ENCODE measurements around the gene SERHL2.
"Not testable (repeated sequence)": the region's sequence is repeated elsewhere in the genome, so short reads cannot be mapped to it uniquely, and the experiment has no call there.

- TF ChIP-seq, protein P1, sequence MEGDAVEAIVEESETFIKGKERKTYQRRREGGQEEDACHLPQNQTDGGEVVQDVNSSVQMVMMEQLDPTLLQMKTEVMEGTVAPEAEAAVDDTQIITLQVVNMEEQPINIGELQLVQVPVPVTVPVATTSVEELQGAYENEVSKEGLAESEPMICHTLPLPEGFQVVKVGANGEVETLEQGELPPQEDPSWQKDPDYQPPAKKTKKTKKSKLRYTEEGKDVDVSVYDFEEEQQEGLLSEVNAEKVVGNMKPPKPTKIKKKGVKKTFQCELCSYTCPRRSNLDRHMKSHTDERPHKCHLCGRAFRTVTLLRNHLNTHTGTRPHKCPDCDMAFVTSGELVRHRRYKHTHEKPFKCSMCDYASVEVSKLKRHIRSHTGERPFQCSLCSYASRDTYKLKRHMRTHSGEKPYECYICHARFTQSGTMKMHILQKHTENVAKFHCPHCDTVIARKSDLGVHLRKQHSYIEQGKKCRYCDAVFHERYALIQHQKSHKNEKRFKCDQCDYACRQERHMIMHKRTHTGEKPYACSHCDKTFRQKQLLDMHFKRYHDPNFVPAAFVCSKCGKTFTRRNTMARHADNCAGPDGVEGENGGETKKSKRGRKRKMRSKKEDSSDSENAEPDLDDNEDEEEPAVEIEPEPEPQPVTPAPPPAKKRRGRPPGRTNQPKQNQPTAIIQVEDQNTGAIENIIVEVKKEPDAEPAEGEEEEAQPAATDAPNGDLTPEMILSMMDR (IDR thresholded peaks at IDR 0.05) = not testable (repeated sequence)
- TF ChIP-seq NFYB (CRISPR knock-in tag; conservative IDR thresholded peaks at IDR 0.05; ENCODE audit: low read depth); ATF6 (CRISPR knock-in tag; IDR thresholded peaks at IDR 0.05); USF2 (CRISPR knock-in tag; IDR thresholded peaks at IDR 0.05); MLX (CRISPR knock-in tag; IDR thresholded peaks at IDR 0.05); E2F1 (CRISPR knock-in tag; IDR thresholded peaks at IDR 0.05); ATF3 (CRISPR knock-in tag; conservative IDR thresholded peaks at IDR 0.05): not testable (repeated sequence)
- TF ChIP-seq, protein P2, sequence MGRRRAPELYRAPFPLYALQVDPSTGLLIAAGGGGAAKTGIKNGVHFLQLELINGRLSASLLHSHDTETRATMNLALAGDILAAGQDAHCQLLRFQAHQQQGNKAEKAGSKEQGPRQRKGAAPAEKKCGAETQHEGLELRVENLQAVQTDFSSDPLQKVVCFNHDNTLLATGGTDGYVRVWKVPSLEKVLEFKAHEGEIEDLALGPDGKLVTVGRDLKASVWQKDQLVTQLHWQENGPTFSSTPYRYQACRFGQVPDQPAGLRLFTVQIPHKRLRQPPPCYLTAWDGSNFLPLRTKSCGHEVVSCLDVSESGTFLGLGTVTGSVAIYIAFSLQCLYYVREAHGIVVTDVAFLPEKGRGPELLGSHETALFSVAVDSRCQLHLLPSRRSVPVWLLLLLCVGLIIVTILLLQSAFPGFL (CRISPR knock-in tag; IDR thresholded peaks at IDR 0.05; ENCODE audit: borderline replicate concordance) = not testable (repeated sequence)
- TF ChIP-seq, protein P3, sequence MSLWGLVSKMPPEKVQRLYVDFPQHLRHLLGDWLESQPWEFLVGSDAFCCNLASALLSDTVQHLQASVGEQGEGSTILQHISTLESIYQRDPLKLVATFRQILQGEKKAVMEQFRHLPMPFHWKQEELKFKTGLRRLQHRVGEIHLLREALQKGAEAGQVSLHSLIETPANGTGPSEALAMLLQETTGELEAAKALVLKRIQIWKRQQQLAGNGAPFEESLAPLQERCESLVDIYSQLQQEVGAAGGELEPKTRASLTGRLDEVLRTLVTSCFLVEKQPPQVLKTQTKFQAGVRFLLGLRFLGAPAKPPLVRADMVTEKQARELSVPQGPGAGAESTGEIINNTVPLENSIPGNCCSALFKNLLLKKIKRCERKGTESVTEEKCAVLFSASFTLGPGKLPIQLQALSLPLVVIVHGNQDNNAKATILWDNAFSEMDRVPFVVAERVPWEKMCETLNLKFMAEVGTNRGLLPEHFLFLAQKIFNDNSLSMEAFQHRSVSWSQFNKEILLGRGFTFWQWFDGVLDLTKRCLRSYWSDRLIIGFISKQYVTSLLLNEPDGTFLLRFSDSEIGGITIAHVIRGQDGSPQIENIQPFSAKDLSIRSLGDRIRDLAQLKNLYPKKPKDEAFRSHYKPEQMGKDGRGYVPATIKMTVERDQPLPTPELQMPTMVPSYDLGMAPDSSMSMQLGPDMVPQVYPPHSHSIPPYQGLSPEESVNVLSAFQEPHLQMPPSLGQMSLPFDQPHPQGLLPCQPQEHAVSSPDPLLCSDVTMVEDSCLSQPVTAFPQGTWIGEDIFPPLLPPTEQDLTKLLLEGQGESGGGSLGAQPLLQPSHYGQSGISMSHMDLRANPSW (CRISPR knock-in tag; conservative IDR thresholded peaks at IDR 0.05; ENCODE audit: low read depth) = not testable (repeated sequence)
- TF ChIP-seq, protein P4, sequence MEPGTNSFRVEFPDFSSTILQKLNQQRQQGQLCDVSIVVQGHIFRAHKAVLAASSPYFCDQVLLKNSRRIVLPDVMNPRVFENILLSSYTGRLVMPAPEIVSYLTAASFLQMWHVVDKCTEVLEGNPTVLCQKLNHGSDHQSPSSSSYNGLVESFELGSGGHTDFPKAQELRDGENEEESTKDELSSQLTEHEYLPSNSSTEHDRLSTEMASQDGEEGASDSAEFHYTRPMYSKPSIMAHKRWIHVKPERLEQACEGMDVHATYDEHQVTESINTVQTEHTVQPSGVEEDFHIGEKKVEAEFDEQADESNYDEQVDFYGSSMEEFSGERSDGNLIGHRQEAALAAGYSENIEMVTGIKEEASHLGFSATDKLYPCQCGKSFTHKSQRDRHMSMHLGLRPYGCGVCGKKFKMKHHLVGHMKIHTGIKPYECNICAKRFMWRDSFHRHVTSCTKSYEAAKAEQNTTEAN (CRISPR knock-in tag; IDR thresholded peaks at IDR 0.05) = not testable (repeated sequence)
- TF ChIP-seq, protein P5, sequence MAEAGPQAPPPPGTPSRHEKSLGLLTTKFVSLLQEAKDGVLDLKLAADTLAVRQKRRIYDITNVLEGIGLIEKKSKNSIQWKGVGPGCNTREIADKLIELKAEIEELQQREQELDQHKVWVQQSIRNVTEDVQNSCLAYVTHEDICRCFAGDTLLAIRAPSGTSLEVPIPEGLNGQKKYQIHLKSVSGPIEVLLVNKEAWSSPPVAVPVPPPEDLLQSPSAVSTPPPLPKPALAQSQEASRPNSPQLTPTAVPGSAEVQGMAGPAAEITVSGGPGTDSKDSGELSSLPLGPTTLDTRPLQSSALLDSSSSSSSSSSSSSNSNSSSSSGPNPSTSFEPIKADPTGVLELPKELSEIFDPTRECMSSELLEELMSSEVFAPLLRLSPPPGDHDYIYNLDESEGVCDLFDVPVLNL (CRISPR knock-in tag; IDR thresholded peaks at IDR 0.05; ENCODE audit: borderline replicate concordance, low read depth) = not testable (repeated sequence)
- TF ChIP-seq, protein P6, sequence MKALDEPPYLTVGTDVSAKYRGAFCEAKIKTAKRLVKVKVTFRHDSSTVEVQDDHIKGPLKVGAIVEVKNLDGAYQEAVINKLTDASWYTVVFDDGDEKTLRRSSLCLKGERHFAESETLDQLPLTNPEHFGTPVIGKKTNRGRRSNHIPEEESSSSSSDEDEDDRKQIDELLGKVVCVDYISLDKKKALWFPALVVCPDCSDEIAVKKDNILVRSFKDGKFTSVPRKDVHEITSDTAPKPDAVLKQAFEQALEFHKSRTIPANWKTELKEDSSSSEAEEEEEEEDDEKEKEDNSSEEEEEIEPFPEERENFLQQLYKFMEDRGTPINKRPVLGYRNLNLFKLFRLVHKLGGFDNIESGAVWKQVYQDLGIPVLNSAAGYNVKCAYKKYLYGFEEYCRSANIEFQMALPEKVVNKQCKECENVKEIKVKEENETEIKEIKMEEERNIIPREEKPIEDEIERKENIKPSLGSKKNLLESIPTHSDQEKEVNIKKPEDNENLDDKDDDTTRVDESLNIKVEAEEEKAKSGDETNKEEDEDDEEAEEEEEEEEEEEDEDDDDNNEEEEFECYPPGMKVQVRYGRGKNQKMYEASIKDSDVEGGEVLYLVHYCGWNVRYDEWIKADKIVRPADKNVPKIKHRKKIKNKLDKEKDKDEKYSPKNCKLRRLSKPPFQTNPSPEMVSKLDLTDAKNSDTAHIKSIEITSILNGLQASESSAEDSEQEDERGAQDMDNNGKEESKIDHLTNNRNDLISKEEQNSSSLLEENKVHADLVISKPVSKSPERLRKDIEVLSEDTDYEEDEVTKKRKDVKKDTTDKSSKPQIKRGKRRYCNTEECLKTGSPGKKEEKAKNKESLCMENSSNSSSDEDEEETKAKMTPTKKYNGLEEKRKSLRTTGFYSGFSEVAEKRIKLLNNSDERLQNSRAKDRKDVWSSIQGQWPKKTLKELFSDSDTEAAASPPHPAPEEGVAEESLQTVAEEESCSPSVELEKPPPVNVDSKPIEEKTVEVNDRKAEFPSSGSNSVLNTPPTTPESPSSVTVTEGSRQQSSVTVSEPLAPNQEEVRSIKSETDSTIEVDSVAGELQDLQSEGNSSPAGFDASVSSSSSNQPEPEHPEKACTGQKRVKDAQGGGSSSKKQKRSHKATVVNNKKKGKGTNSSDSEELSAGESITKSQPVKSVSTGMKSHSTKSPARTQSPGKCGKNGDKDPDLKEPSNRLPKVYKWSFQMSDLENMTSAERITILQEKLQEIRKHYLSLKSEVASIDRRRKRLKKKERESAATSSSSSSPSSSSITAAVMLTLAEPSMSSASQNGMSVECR (CRISPR knock-in tag; IDR thresholded peaks at IDR 0.05; ENCODE audit: borderline replicate concordance) = not testable (repeated sequence)
- TF ChIP-seq, protein P7, sequence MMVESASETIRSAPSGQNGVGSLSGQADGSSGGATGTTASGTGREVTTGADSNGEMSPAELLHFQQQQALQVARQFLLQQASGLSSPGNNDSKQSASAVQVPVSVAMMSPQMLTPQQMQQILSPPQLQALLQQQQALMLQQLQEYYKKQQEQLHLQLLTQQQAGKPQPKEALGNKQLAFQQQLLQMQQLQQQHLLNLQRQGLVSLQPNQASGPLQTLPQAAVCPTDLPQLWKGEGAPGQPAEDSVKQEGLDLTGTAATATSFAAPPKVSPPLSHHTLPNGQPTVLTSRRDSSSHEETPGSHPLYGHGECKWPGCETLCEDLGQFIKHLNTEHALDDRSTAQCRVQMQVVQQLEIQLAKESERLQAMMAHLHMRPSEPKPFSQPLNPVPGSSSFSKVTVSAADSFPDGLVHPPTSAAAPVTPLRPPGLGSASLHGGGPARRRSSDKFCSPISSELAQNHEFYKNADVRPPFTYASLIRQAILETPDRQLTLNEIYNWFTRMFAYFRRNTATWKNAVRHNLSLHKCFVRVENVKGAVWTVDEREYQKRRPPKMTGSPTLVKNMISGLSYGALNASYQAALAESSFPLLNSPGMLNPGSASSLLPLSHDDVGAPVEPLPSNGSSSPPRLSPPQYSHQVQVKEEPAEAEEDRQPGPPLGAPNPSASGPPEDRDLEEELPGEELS (CRISPR knock-in tag; IDR thresholded peaks at IDR 0.05) = not testable (repeated sequence)
Measured at GRCh38 chr22:42508327-42508974, 45.3 kb upstream of the SERHL2 start.
